HepG2 (cell line): ENCODE results near the gene SV2B. TPM values are rescaled to one million over a fixed set of nuclear protein-coding genes. Genes with fewer than 3 reads are reported as not detected.

Source experiments
- ATAC-seq: fragments of 200-7000 bp; cut with Tn5 transposase; 3 replicates; pipeline ENCODE4 v1.9.1; 2020; ENCODE audit warnings: mild to moderate bottlenecking, moderate library complexity
- BruUV-seq: library from RNA; stranded (reverse); fragments of 400-500 nt; replicated peaks from 2 replicates; lab custom pipeline; 2021; lab: Mats Ljungman, UMichigan
- CTCF ChIA-PET: fragments of 300-600 bp; formaldehyde crosslinking; extraction: SDS; loops from one replicate; lab custom pipeline; 2021; ENCODE audit warnings: low total read pairs, inconsistent platforms, low intra/inter-chr PET ratio; lab: Yijun Ruan, JAX
- POLR2A ChIA-PET: fragments of 350-600 bp; sonication (Branson Sonifier 250); formaldehyde crosslinking; loops from one replicate; lab custom pipeline; 2020; ENCODE audit warnings: antibody characterized with exemption, inconsistent platforms; lab: Yijun Ruan, JAX
- DNase-seq: peaks from one replicate; pipeline ENCODE4 v3.0.0-alpha.2; 2015; ENCODE audit warnings: low spot score
- FAIRE-seq: peaks from 3 replicates; lab custom pipeline; 2011; peaks lifted over from hg19 to GRCh38; lab: Jason Lieb, UNC
- H2AFZ ChIP-seq: one replicate; pipeline ENCODE4 v1.6.1; 2011; ENCODE audit warnings: low read length, inconsistent platforms
- H3K27ac ChIP-seq: fragments of 300-600 bp; 3 replicates; pipeline ENCODE4 v1.8.0; 2011; ENCODE audit warnings: mixed run types, mild to moderate bottlenecking, mixed read lengths, low read length, inconsistent platforms; ENCODE audit not compliant: insufficient read depth; ENCODE audit errors: extremely low read length
- H3K27me3 ChIP-seq, 2 experiments: fragments of 200-600 bp in 1 of 2; 2 replicates in 1 of 2; 3 replicates in 1 of 2; pipeline versions ENCODE4 v1.6.0 to v1.8.0; 2011; ENCODE audit warnings: low read length in 2 of 2, mild to moderate bottlenecking in 2 of 2, moderate library complexity in 2 of 2, inconsistent platforms in 1 of 2; ENCODE audit not compliant: insufficient read depth in 2 of 2, control insufficient read depth in 1 of 2
- H3K36me3 ChIP-seq, 2 experiments: fragments of 200-600 bp in 1 of 2; replicated peaks in 1 of 2; 2 replicates in 1 of 2; 3 replicates in 1 of 2; pipeline versions ENCODE4 v1.5.1 to v1.8.0; 2011; ENCODE audit warnings: low read length in 2 of 2, inconsistent platforms in 1 of 2; ENCODE audit not compliant: insufficient read depth in 2 of 2, control insufficient read depth in 1 of 2
- H3K4me1 ChIP-seq: 2 replicates; pipeline ENCODE4 v1.5.1; 2012; ENCODE audit warnings: low read length, inconsistent platforms; ENCODE audit not compliant: insufficient read depth
- H3K4me2 ChIP-seq: 2 replicates; pipeline ENCODE4 v1.6.0; 2011; ENCODE audit warnings: low read depth, low read length, inconsistent platforms
- H3K4me3 ChIP-seq, 3 experiments: fragments of 200-600 bp in 1 of 3; sonication (generic), shearing (Covaris generic) in 1 of 3; replicated peaks in 1 of 3; 2 replicates each; pipeline ENCODE4 v1.5.1; 2011 to 2016; ENCODE audit warnings: low read length in 3 of 3, inconsistent platforms in 2 of 3, low read depth in 2 of 3, mild to moderate bottlenecking in 2 of 3, control low read depth in 1 of 3, mixed read lengths in 1 of 3; ENCODE audit not compliant: insufficient read depth in 1 of 3
- H3K79me2 ChIP-seq: one replicate; pipeline ENCODE4 v1.6.1; 2011; ENCODE audit warnings: low read length, inconsistent platforms; ENCODE audit not compliant: insufficient read depth
- H3K9ac ChIP-seq: 2 replicates; pipeline ENCODE4 v1.6.0; 2011; ENCODE audit warnings: mild to moderate bottlenecking, low read depth, low read length, inconsistent platforms; ENCODE audit not compliant: insufficient read depth
- H3K9me3 ChIP-seq: 2 replicates; pipeline ENCODE4 v1.5.1; 2012; ENCODE audit warnings: mild to moderate bottlenecking, low read length
- H4K20me1 ChIP-seq: 2 replicates; pipeline ENCODE4 v1.6.0; 2011; ENCODE audit warnings: inconsistent platforms, mild to moderate bottlenecking, low read length, moderate library complexity; ENCODE audit not compliant: insufficient read depth
- DNMT3B ChIP-seq: conservative IDR thresholded peaks from 2 replicates; pipeline ENCODE4 v1.6.1; 2016; ENCODE audit warnings: missing biosample characterization, control low read depth
- FLYWCH1 ChIP-seq: sonication (generic); formaldehyde crosslinking; IDR thresholded peaks from 2 replicates; pipeline ENCODE4 v1.8.1; 2023; ENCODE audit warnings: mild to moderate bottlenecking, missing genetic modification reagents
- FOXM1 ChIP-seq: sonication (generic); formaldehyde crosslinking; IDR thresholded peaks from 2 replicates; pipeline ENCODE4 v1.5.0; 2020; ENCODE audit warnings: missing genetic modification reagents
- IRF2 ChIP-seq: IDR thresholded peaks from 2 replicates; pipeline ENCODE4 v1.6.1; 2018; ENCODE audit warnings: missing genetic modification reagents, missing compliant biosample characterization
- PHF8 ChIP-seq: sonication (generic); formaldehyde crosslinking; IDR thresholded peaks from 2 replicates; pipeline ENCODE4 v1.5.0; 2020; ENCODE audit warnings: missing genetic modification reagents
- RXRB ChIP-seq: IDR thresholded peaks from 2 replicates; pipeline ENCODE4 v1.6.1; 2016; ENCODE audit warnings: borderline replicate concordance, missing genetic modification reagents, missing compliant biosample characterization
- TOPORS ChIP-seq: sonication (generic); formaldehyde crosslinking; IDR thresholded peaks from 2 replicates; pipeline ENCODE4 v1.8.0; 2023; ENCODE audit warnings: mild to moderate bottlenecking, missing genetic modification reagents
- TP53 ChIP-seq: sonication (generic); formaldehyde crosslinking; conservative IDR thresholded peaks from 2 replicates; pipeline ENCODE4 v1.4.0; 2020; ENCODE audit warnings: missing genetic modification reagents
- ZNF431 ChIP-seq: sonication (generic); formaldehyde crosslinking; IDR thresholded peaks from 2 replicates; pipeline ENCODE4 v1.9.0; 2022; ENCODE audit warnings: missing genetic modification reagents, low read depth, mild to moderate bottlenecking, borderline replicate concordance
- WGBS: methylation state at CpG from one replicate; pipeline ENCODE4 v1.1.6; 2017; ENCODE audit warnings: low lambda C conversion rate; 5-methylcytosine and 5-hydroxymethylcytosine counted together
- in situ Hi-C: cut with HindIII; loops from 2 replicates; pipeline ENCODE4 v1.10.0; 2017; ENCODE audit warnings: low pct_unique_long_range_greater_than_20kb; ENCODE audit not compliant: extremely low pct_ligation_motif_present
- intact Hi-C: fragments of 100-400 bp; cut with micrococcal nuclease; formaldehyde crosslinking; loops from one replicate; pipeline ENCODE4 v1.10.0; 2022; ENCODE audit not compliant: unreplicated experiment
- polyA plus RNA-seq, 8 experiments: library from polyadenylated mRNA; depleted of rRNA in 3 of 8; stranded (reverse) in 7 of 8; unstranded in 1 of 8; fragments of >200 nt; fragmentation: Illumina TruSeq in 4 of 8; extraction: Trizol in 4 of 8; gene quantifications; 2 replicates each; pipeline versions ENCODE4 v1.2.1 to v1.2.3, GENCODE V29; 2011 to 2016; ENCODE audit warnings: low read depth in 4 of 8, missing spikeins in 1 of 8, mixed read lengths in 1 of 8; ENCODE audit not compliant: insufficient read depth in 1 of 8
- total RNA-seq, 5 experiments: library from RNA; depleted of rRNA; stranded (reverse); fragments of >200 nt; fragmentation: Illumina TruSeq; extraction: Trizol; gene quantifications; 2 replicates each; pipeline ENCODE4 v1.2.3, GENCODE V29; 2016; ENCODE audit warnings: low read depth in 1 of 5
- TF ChIP-seq, protein P1 (sequence below): sonication (generic); formaldehyde crosslinking; IDR thresholded peaks from 2 replicates; pipeline ENCODE4 v1.4.0; 2020; ENCODE audit warnings: mild to moderate bottlenecking, low read depth, missing genetic modification reagents
- TF ChIP-seq, protein P2 (sequence below): sonication (generic); formaldehyde crosslinking; IDR thresholded peaks from 2 replicates; pipeline ENCODE4 v1.9.0; 2021; ENCODE audit warnings: mild to moderate bottlenecking, missing genetic modification reagents
- TF ChIP-seq, protein P3 (sequence below): sonication (generic); formaldehyde crosslinking; IDR thresholded peaks from 2 replicates; pipeline ENCODE4 v1.5.1; 2020; ENCODE audit warnings: mild to moderate bottlenecking, missing genetic modification reagents, moderate library complexity
- TF ChIP-seq, protein P4 (sequence below): sonication (generic); formaldehyde crosslinking; IDR thresholded peaks from 2 replicates; pipeline ENCODE4 v1.4.0; 2020; ENCODE audit warnings: missing genetic modification reagents
- TF ChIP-seq, protein P5 (sequence below): sonication (generic); formaldehyde crosslinking; IDR thresholded peaks from 2 replicates; pipeline ENCODE4 v1.5.0; 2020; ENCODE audit warnings: missing genetic modification reagents, mild to moderate bottlenecking, borderline replicate concordance

Gene SV2B
- total and polyA plus RNA-seq, 2 of the 13 experiments (the other 11 are each of a cell fraction or from before 2014, with no cell fraction given): not detected

DNA sequence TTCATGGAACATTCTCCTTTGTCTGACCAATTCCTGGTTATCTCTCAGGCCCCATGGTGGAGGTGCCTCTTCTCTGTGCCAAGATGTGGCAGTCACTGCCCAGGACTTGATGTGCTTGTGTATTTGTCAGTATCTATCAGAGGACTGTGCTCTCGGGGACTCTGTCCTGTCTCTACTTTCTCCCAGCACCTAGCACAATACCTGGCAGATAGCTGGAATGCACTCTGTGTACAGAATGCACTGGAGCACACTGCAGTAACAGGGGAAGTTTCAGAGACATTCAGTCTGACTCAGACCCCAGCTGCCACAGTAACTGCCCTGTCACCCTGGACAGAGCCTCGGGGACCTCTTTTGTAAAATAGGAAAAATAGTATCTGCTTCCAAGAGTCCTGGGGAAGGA lies 34.6 kb upstream of the SV2B start:
- FAIRE-seq: no peak
- POLR2A ChIA-PET: no interaction called here
- intact Hi-C loops: no loop called here
- TF ChIP-seq FLYWCH1 (CRISPR knock-in tag): no peak
- TF ChIP-seq, protein P1, sequence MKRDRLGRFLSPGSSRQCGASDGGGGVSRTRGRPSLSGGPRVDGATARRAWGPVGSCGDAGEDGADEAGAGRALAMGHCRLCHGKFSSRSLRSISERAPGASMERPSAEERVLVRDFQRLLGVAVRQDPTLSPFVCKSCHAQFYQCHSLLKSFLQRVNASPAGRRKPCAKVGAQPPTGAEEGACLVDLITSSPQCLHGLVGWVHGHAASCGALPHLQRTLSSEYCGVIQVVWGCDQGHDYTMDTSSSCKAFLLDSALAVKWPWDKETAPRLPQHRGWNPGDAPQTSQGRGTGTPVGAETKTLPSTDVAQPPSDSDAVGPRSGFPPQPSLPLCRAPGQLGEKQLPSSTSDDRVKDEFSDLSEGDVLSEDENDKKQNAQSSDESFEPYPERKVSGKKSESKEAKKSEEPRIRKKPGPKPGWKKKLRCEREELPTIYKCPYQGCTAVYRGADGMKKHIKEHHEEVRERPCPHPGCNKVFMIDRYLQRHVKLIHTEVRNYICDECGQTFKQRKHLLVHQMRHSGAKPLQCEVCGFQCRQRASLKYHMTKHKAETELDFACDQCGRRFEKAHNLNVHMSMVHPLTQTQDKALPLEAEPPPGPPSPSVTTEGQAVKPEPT (CRISPR knock-in tag): no peak
- no peak for TF ChIP-seq DNMT3B (CRISPR knock-in tag)
- TF ChIP-seq PHF8 (CRISPR knock-in tag): no peak
- TF ChIP-seq, protein P2, sequence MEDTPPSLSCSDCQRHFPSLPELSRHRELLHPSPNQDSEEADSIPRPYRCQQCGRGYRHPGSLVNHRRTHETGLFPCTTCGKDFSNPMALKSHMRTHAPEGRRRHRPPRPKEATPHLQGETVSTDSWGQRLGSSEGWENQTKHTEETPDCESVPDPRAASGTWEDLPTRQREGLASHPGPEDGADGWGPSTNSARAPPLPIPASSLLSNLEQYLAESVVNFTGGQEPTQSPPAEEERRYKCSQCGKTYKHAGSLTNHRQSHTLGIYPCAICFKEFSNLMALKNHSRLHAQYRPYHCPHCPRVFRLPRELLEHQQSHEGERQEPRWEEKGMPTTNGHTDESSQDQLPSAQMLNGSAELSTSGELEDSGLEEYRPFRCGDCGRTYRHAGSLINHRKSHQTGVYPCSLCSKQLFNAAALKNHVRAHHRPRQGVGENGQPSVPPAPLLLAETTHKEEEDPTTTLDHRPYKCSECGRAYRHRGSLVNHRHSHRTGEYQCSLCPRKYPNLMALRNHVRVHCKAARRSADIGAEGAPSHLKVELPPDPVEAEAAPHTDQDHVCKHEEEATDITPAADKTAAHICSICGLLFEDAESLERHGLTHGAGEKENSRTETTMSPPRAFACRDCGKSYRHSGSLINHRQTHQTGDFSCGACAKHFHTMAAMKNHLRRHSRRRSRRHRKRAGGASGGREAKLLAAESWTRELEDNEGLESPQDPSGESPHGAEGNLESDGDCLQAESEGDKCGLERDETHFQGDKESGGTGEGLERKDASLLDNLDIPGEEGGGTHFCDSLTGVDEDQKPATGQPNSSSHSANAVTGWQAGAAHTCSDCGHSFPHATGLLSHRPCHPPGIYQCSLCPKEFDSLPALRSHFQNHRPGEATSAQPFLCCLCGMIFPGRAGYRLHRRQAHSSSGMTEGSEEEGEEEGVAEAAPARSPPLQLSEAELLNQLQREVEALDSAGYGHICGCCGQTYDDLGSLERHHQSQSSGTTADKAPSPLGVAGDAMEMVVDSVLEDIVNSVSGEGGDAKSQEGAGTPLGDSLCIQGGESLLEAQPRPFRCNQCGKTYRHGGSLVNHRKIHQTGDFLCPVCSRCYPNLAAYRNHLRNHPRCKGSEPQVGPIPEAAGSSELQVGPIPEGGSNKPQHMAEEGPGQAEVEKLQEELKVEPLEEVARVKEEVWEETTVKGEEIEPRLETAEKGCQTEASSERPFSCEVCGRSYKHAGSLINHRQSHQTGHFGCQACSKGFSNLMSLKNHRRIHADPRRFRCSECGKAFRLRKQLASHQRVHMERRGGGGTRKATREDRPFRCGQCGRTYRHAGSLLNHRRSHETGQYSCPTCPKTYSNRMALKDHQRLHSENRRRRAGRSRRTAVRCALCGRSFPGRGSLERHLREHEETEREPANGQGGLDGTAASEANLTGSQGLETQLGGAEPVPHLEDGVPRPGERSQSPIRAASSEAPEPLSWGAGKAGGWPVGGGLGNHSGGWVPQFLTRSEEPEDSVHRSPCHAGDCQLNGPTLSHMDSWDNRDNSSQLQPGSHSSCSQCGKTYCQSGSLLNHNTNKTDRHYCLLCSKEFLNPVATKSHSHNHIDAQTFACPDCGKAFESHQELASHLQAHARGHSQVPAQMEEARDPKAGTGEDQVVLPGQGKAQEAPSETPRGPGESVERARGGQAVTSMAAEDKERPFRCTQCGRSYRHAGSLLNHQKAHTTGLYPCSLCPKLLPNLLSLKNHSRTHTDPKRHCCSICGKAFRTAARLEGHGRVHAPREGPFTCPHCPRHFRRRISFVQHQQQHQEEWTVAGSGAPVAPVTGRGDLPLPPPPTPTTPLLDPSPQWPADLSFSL: no peak
- TF ChIP-seq IRF2 (CRISPR knock-in tag): no peak
- TF ChIP-seq RXRB (CRISPR knock-in tag): no peak
- TF ChIP-seq, protein P3, sequence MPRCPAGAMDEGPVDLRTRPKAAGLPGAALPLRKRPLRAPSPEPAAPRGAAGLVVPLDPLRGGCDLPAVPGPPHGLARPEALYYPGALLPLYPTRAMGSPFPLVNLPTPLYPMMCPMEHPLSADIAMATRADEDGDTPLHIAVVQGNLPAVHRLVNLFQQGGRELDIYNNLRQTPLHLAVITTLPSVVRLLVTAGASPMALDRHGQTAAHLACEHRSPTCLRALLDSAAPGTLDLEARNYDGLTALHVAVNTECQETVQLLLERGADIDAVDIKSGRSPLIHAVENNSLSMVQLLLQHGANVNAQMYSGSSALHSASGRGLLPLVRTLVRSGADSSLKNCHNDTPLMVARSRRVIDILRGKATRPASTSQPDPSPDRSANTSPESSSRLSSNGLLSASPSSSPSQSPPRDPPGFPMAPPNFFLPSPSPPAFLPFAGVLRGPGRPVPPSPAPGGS: no peak
- TF ChIP-seq, protein P4, sequence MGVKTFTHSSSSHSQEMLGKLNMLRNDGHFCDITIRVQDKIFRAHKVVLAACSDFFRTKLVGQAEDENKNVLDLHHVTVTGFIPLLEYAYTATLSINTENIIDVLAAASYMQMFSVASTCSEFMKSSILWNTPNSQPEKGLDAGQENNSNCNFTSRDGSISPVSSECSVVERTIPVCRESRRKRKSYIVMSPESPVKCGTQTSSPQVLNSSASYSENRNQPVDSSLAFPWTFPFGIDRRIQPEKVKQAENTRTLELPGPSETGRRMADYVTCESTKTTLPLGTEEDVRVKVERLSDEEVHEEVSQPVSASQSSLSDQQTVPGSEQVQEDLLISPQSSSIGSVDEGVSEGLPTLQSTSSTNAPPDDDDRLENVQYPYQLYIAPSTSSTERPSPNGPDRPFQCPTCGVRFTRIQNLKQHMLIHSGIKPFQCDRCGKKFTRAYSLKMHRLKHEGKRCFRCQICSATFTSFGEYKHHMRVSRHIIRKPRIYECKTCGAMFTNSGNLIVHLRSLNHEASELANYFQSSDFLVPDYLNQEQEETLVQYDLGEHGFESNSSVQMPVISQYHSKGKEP (CRISPR knock-in tag): no peak
- no peak for TF ChIP-seq TP53 (CRISPR knock-in tag)
- no peak for TF ChIP-seq TOPORS (CRISPR knock-in tag)
- TF ChIP-seq, protein P5, sequence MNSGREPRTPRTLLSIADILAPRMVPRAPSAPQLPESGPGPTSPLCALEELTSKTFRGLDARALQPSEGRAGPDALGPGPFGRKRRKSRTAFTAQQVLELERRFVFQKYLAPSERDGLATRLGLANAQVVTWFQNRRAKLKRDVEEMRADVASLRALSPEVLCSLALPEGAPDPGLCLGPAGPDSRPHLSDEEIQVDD (CRISPR knock-in tag): no peak
- no peak for TF ChIP-seq ZNF431 (CRISPR knock-in tag)
- no peak for TF ChIP-seq FOXM1 (CRISPR knock-in tag)

More for the DNA sequence above, 34.6 kb upstream of the SV2B start:
- Histone ChIP-seq H3K4me1 (no peaks in the 10 kb centered on the region), H4K20me1 (no peaks in the 10 kb centered on the region), H3K79me2 (no peaks in the 10 kb centered on the region), H3K36me3 (no peaks in the 10 kb centered on the region), H3K9me3 (no peaks in the 10 kb centered on the region), H3K27ac (no peak overlapping the region), H3K4me2 (no peak overlapping the region), H2AFZ (no peak overlapping the region), H3K9ac (no peak overlapping the region), H3K4me3 (no peak overlapping the region), H3K27me3 (peaks cover 2 to 7% of the 10 kb centered on the region in 2 experiments; a peak in 2 of 5 replicates)
- CTCF ChIA-PET: no interaction called here
- WGBS: 0% methylated on average over 1 of the region's 2 CpGs
- ATAC-seq (no peak), DNase-seq (no peak)
- in situ Hi-C loops: no loop called here
- no TSS peak for BruUV-seq
